Activated T-cell treated with anti-CD3 and anti-CD28 coated beads, Interleukin-2, amount 50 U/mL, for 4 hours (primary cell): ENCODE data around the gene ZNF266. TPM values are rescaled to one million over a fixed set of nuclear protein-coding genes. Genes with fewer than 3 reads are reported as not detected.

Experiments
- ATAC-seq, 2 donors: fragments of 200-7000 bp; cut with Tn5 transposase; one replicate each; pipeline ENCODE4 v1.10.0; 2021
- DNase-seq: peaks from one replicate; pipeline ENCODE4 v3.0.0-alpha.2; 2020
- H3K27me3 Mint-ChIP-seq: one replicate; pipeline ENCODE4 v1.8.0; 2021; ENCODE audit warnings: low read depth, mixed read lengths
- H3K36me3 Mint-ChIP-seq: one replicate; pipeline ENCODE4 v1.8.0; 2022; ENCODE audit warnings: mixed read lengths; ENCODE audit not compliant: insufficient read depth
- H3K4me1 Mint-ChIP-seq: one replicate; pipeline ENCODE4 v1.8.0; 2021; ENCODE audit warnings: low read depth, mixed read lengths
- H3K4me3 Mint-ChIP-seq: one replicate; pipeline ENCODE4 v1.8.0; 2021; ENCODE audit warnings: mild to moderate bottlenecking, moderate library complexity, mixed read lengths
- H3K9me3 Mint-ChIP-seq: one replicate; pipeline ENCODE4 v1.8.0; 2021; ENCODE audit warnings: mixed read lengths
- total RNA-seq, 3 donors: library from RNA; stranded (reverse); gene quantifications; one replicate each; pipeline ENCODE4 v1.2.1, GENCODE V29; 2021

Gene ZNF266
- total RNA-seq, result 10 to 100 TPM; 17.9 to 26.5 (median 21.9) TPM

GRCh38 chr19:9435279-9436268 is at the start of gene ZNF266:
TSS of gene ZNF266 (minus strand) at chr19:9435573. CDS start at chr19:9420089, 15,484 bp downstream.
- Mint-ChIP-seq H3K36me3 (peaks cover 28% of the 10 kb centered on the region), H3K27me3 (no peaks in the 10 kb centered on the region), H3K9me3 (peaks cover 8% of the 10 kb centered on the region), H3K4me1 (peaks cover 34% of the 10 kb centered on the region), H3K4me3 (peak within 1 kb of the TSS; percentile 96)
- DNase-seq, result peak; percentile 89
- peak; percentile 91 to 94 for ATAC-seq

GRCh38 chr19:9485140-9485539 is 49.8 kb upstream of the ZNF266 start:
- H3K9me3 Mint-ChIP-seq, result peaks cover 39% of the 10 kb centered on the region
- H3K4me3 Mint-ChIP-seq, result no peak overlapping the region
- H3K36me3 Mint-ChIP-seq, result peaks cover 2% of the 10 kb centered on the region
- H3K4me1 Mint-ChIP-seq, result no peaks in the 10 kb centered on the region
- H3K27me3 Mint-ChIP-seq, result no peaks in the 10 kb centered on the region
- DNase-seq, result no peak
- ATAC-seq, result no peak

- peaks cover 1% of the 10 kb centered on the region for H3K36me3 Mint-ChIP-seq
- no peak overlapping the region for H3K4me3 Mint-ChIP-seq
- no peaks in the 10 kb centered on the region for H3K4me1 Mint-ChIP-seq
- ATAC-seq (no peak), DNase-seq (no peak)
- peaks cover 46% of the 10 kb centered on the region for H3K9me3 Mint-ChIP-seq
- peaks cover 1% of the 10 kb centered on the region for H3K27me3 Mint-ChIP-seq
These were observed 39.6 kb upstream of the ZNF266 start for GRCh38 chr19:9474975-9475374.

GRCh38 chr19:9467161-9467560 is 31.8 kb upstream of the ZNF266 start:
- H3K4me3 Mint-ChIP-seq, result no peak overlapping the region
- H3K27me3 Mint-ChIP-seq, result no peaks in the 10 kb centered on the region
- H3K36me3 Mint-ChIP-seq, result no peaks in the 10 kb centered on the region
- peaks cover 49% of the 10 kb centered on the region for H3K9me3 Mint-ChIP-seq
- ATAC-seq, result no peak
- DNase-seq, result no peak
- no peaks in the 10 kb centered on the region for H3K4me1 Mint-ChIP-seq

GRCh38 chr19:9461938-9462337 is 26.6 kb upstream of the ZNF266 start:
- no peaks in the 10 kb centered on the region for H3K4me1 Mint-ChIP-seq
- peaks cover 3% of the 10 kb centered on the region for H3K36me3 Mint-ChIP-seq
- H3K4me3 Mint-ChIP-seq, result no peak overlapping the region
- no peaks in the 10 kb centered on the region for H3K27me3 Mint-ChIP-seq
- no peak for DNase-seq
- H3K9me3 Mint-ChIP-seq, result peaks cover 58% of the 10 kb centered on the region
- no peak for ATAC-seq

- peaks cover 65% of the 10 kb centered on the region for H3K9me3 Mint-ChIP-seq
- H3K36me3 Mint-ChIP-seq, result peaks cover 4% of the 10 kb centered on the region
- H3K27me3 Mint-ChIP-seq, result no peaks in the 10 kb centered on the region
- DNase-seq (no peak), ATAC-seq (no peak)
- H3K4me3 Mint-ChIP-seq, result no peak overlapping the region
- no peaks in the 10 kb centered on the region for H3K4me1 Mint-ChIP-seq
These were observed 20.8 kb upstream of the ZNF266 start for GRCh38 chr19:9456018-9456689.

- H3K4me1 Mint-ChIP-seq, result no peaks in the 10 kb centered on the region
- no peaks in the 10 kb centered on the region for H3K27me3 Mint-ChIP-seq
- no peak for ATAC-seq
- peaks cover 4% of the 10 kb centered on the region for H3K36me3 Mint-ChIP-seq
- peaks cover 59% of the 10 kb centered on the region for H3K9me3 Mint-ChIP-seq
- no peak overlapping the region for H3K4me3 Mint-ChIP-seq
- DNase-seq, result no peak
These were observed 18.6 kb upstream of the ZNF266 start for GRCh38 chr19:9453953-9454352.

- Mint-ChIP-seq H3K4me1 (no peaks in the 10 kb centered on the region), H3K27me3 (no peaks in the 10 kb centered on the region), H3K36me3 (peaks cover 14% of the 10 kb centered on the region), H3K9me3 (peaks cover 33% of the 10 kb centered on the region), H3K4me3 (no peak overlapping the region)
- ATAC-seq (no peak), DNase-seq (no peak)
These were observed 9.7 kb upstream of the ZNF266 start for GRCh38 chr19:9445037-9445436.

- Mint-ChIP-seq H3K27me3 (no peaks in the 10 kb centered on the region), H3K4me1 (peaks cover 33% of the 10 kb centered on the region), H3K9me3 (peaks cover 10% of the 10 kb centered on the region), H3K4me3 (peak overlapping the region; percentile 96), H3K36me3 (peaks cover 22% of the 10 kb centered on the region)
- DNase-seq (no peak), ATAC-seq (no peak)
These were observed 985 bp upstream of the ZNF266 start for GRCh38 chr19:9436358-9436757.

- peaks cover 31% of the 10 kb centered on the region for H3K4me1 Mint-ChIP-seq
- no peaks in the 10 kb centered on the region for H3K27me3 Mint-ChIP-seq
- no peak overlapping the region for H3K4me3 Mint-ChIP-seq
- peaks cover 12% of the 10 kb centered on the region for H3K9me3 Mint-ChIP-seq
- ATAC-seq, result no peak
- peaks cover 53% of the 10 kb centered on the region for H3K36me3 Mint-ChIP-seq
- DNase-seq, result no peak
These were observed 3.9 kb downstream of the ZNF266 start for GRCh38 chr19:9431475-9431874.

- Mint-ChIP-seq H3K4me1 (peaks cover 21% of the 10 kb centered on the region), H3K27me3 (no peaks in the 10 kb centered on the region), H3K4me3 (no peak overlapping the region), H3K9me3 (peaks cover 12% of the 10 kb centered on the region), H3K36me3 (peaks cover 64% of the 10 kb centered on the region)
- no peak for ATAC-seq
- DNase-seq, result no peak
These were observed 4.9 kb downstream of the ZNF266 start for GRCh38 chr19:9430444-9430843.

- ATAC-seq (no peak), DNase-seq (no peak)
- peaks cover 6% of the 10 kb centered on the region for H3K4me1 Mint-ChIP-seq
- peaks cover 77% of the 10 kb centered on the region for H3K36me3 Mint-ChIP-seq
- H3K9me3 Mint-ChIP-seq, result peaks cover 26% of the 10 kb centered on the region
- H3K27me3 Mint-ChIP-seq, result no peaks in the 10 kb centered on the region
- no peak overlapping the region for H3K4me3 Mint-ChIP-seq
These were observed 7.4 kb downstream of the ZNF266 start for GRCh38 chr19:9427941-9428340.

GRCh38 chr19:9413240-9413954 is 22.0 kb downstream of the ZNF266 start:
- peaks cover 57% of the 10 kb centered on the region for H3K36me3 Mint-ChIP-seq
- ATAC-seq (no peak), DNase-seq (no peak)
- peaks cover 47% of the 10 kb centered on the region for H3K9me3 Mint-ChIP-seq
- no peaks in the 10 kb centered on the region for H3K4me1 Mint-ChIP-seq
- H3K4me3 Mint-ChIP-seq, result no peak overlapping the region
- no peaks in the 10 kb centered on the region for H3K27me3 Mint-ChIP-seq

- H3K9me3 Mint-ChIP-seq, result peaks cover 48% of the 10 kb centered on the region
- peaks cover 2% of the 10 kb centered on the region for H3K27me3 Mint-ChIP-seq
- peaks cover 17% of the 10 kb centered on the region for H3K4me1 Mint-ChIP-seq
- ATAC-seq, result no peak
- H3K4me3 Mint-ChIP-seq, result peak overlapping the region; percentile 79
- H3K36me3 Mint-ChIP-seq, result peaks cover 17% of the 10 kb centered on the region
- DNase-seq, result no peak
These were observed 27.5 kb downstream of the ZNF266 start for GRCh38 chr19:9407827-9408226.
